Kidney epithelial cell (primary cell): ENCODE measurements around the gene SMAD6. TPM values are rescaled to one million over a fixed set of nuclear protein-coding genes. Genes with fewer than 3 reads are reported as not detected.

ENCODE experiments used
- DNase-seq: peaks from one replicate; pipeline ENCODE4 v3.0.0-alpha.2; 2010; ENCODE audit warnings: low read depth
- H3K27me3 ChIP-seq: 2 replicates; pipeline ENCODE4 v1.6.0; 2011; ENCODE audit warnings: low read length; ENCODE audit not compliant: control insufficient read depth, insufficient read depth
- H3K36me3 ChIP-seq: 2 replicates; pipeline ENCODE4 v1.5.1; 2011; ENCODE audit warnings: low read length; ENCODE audit not compliant: control insufficient read depth, insufficient read depth
- H3K4me3 ChIP-seq: 2 replicates; pipeline ENCODE4 v1.5.1; 2011; ENCODE audit warnings: low read depth, mild to moderate bottlenecking, control low read depth, low read length
- CTCF ChIP-seq: IDR thresholded peaks from 2 replicates; pipeline ENCODE4 v1.5.1; 2011; ENCODE audit warnings: mild to moderate bottlenecking, moderate library complexity, low read length, control low read depth, inconsistent platforms; ENCODE audit not compliant: insufficient read depth, poor library complexity, severe bottlenecking
- total RNA-seq: library from RNA; depleted of rRNA; stranded (reverse); fragments of >200 nt; gene quantifications from 2 replicates; pipeline ENCODE4 v1.2.3, GENCODE V29; 2015

The SMAD6 gene
- total RNA-seq, 1 donor from 2014 or later: 8.3 TPM

GRCh38 chr15:66730168-66731021 lies 28.4 kb downstream of the SMAD6 start:
- peaks cover 1% of the 10 kb centered on the region for H3K36me3 ChIP-seq
- no peaks in the 10 kb centered on the region for H3K27me3 ChIP-seq
- no peak overlapping the region for H3K4me3 ChIP-seq
- DNase-seq: no peak
- no peak for TF ChIP-seq CTCF

- peaks cover 1% of the 10 kb centered on the region for H3K36me3 ChIP-seq
- no peaks in the 10 kb centered on the region for H3K27me3 ChIP-seq
- DNase-seq: no peak
- H3K4me3 ChIP-seq: no peak overlapping the region
- TF ChIP-seq CTCF: no peak
Observed at GRCh38 chr15:66733976-66734375, 31.9 kb downstream of the SMAD6 start.

GRCh38 chr15:66734961-66735908 lies 33.2 kb downstream of the SMAD6 start:
- Histone ChIP-seq H3K36me3 (peaks cover 1% of the 10 kb centered on the region), H3K27me3 (no peaks in the 10 kb centered on the region), H3K4me3 (no peak overlapping the region)
- no peak for TF ChIP-seq CTCF
- no peak for DNase-seq

- H3K4me3 ChIP-seq: no peak overlapping the region
- peaks cover 1% of the 10 kb centered on the region for H3K36me3 ChIP-seq
- H3K27me3 ChIP-seq: no peaks in the 10 kb centered on the region
- TF ChIP-seq CTCF: no peak
- no peak for DNase-seq
Observed at GRCh38 chr15:66735909-66736305, 33.9 kb downstream of the SMAD6 start.

- H3K36me3 ChIP-seq: peaks cover 1% of the 10 kb centered on the region
- H3K4me3 ChIP-seq: no peak overlapping the region
- no peak for DNase-seq
- no peak for TF ChIP-seq CTCF
- H3K27me3 ChIP-seq: no peaks in the 10 kb centered on the region
Observed at GRCh38 chr15:66737243-66738010, 35.4 kb downstream of the SMAD6 start.
